Measurements from ENCODE around the gene SEMA4A. TPM values are rescaled to one million over a fixed set of nuclear protein-coding genes. Genes with fewer than 3 reads are reported as not detected.

The SEMA4A gene
- total and polyA plus RNA-seq, 9 donors: 2.1 to 9.0 (median 3.7) TPM

GRCh38 chr1:156129687-156130577, 23.5 kb upstream of the SEMA4A start:
- Histone ChIP-seq H3K36me3 (no peaks in the 10 kb centered on the region), H3K27me3 (no peaks in the 10 kb centered on the region), H3K4me1 (ENCODE audit: insufficient read depth) (peaks cover 39% of the 10 kb centered on the region), H3K4me3 (peak overlapping the region; percentile 17), H3K9me3 (no peaks in the 10 kb centered on the region), H3K27ac (peak overlapping the region; percentile 95 to 99)
- peak; percentile 93 to 97 (median 95) for DNase-seq
- TF ChIP-seq POLR2A (IDR thresholded peaks at IDR 0.05) (peak; percentile 44), CTCF (IDR thresholded peaks at IDR 0.05) (peak; percentile 94 to 100 (median 99)), EP300 (IDR thresholded peaks at IDR 0.05) (no peak)
- WGBS, 3 donors: 9 to 11% (median 11%) methylated on average over 7 of the region's 7 CpGs
- intact Hi-C loops (cut with DNase I): loop anchor here (1.0 to 2.0 kb wide), 2 partner anchors 33 to 34 kb away; no protein-coding TSS in a partner anchor

DNA sequence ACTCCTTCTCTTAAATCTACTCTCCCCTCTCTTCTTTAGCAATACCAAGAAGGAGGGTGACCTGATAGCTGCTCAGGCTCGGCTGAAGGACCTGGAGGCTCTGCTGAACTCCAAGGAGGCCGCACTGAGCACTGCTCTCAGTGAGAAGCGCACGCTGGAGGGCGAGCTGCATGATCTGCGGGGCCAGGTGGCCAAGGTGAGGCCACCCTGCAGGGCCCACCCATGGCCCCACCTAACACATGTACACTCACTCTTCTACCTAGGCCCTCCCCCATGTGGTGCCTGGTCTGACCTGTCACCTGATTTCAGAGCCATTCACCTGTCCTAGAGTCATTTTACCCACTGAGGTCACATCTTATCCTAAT, 22.8 kb upstream of the SEMA4A start:
- WGBS, 3 donors: 67 to 76% (median 71%) methylated on average over 6 of the region's 6 CpGs
- no peak overlapping the region for H3K4me3 ChIP-seq
- no peak for DNase-seq
- H3K27me3 ChIP-seq: no peaks in the 10 kb centered on the region
- peak overlapping the region; percentile 95 to 99 for H3K27ac ChIP-seq
- peaks cover 32% of the 10 kb centered on the region for H3K4me1 ChIP-seq (ENCODE audit: insufficient read depth)
- H3K36me3 ChIP-seq: no peaks in the 10 kb centered on the region
- TF ChIP-seq CTCF (IDR thresholded peaks at IDR 0.05): no peak
- TF ChIP-seq EP300 (IDR thresholded peaks at IDR 0.05): no peak
- no peak for TF ChIP-seq POLR2A (IDR thresholded peaks at IDR 0.05)
- H3K9me3 ChIP-seq: no peaks in the 10 kb centered on the region
- intact Hi-C loops (cut with DNase I): loop anchor here in 3 of 4 donors (1.0 to 2.0 kb wide), 2 partner anchors 34 kb away; no protein-coding TSS in a partner anchor

DNA sequence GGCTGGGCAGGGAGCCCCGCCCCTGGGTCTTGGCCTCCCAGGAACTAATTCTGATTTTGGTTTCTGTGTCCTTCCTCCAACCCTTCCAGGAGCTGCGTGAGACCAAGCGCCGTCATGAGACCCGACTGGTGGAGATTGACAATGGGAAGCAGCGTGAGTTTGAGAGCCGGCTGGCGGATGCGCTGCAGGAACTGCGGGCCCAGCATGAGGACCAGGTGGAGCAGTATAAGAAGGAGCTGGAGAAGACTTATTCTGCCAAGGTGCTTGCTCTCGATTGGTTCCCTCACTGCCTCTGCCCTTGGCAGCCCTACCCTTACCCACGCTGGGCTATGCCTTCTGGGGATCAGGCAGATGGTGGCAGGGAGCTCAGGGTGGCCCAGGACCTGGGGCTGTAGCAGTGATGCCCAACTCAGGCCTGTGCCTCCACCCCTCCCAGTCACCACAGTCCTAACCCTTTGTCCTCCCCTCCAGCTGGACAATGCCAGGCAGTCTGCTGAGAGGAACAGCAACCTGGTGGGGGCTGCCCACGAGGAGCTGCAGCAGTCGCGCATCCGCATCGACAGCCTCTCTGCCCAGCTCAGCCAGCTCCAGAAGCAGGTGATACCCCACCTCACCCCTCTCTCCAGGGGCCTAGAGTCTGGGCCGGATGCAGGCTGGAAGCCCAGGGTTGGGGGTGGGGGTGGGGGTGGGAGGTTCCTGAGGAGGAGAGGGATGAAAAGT, 18.5 kb upstream of the SEMA4A start:
- Histone ChIP-seq H3K4me1 (ENCODE audit: insufficient read depth) (peaks cover 5% of the 10 kb centered on the region), H3K9me3 (no peaks in the 10 kb centered on the region), H3K4me3 (no peak overlapping the region), H3K36me3 (peaks cover 2% of the 10 kb centered on the region), H3K27ac (no peak overlapping the region), H3K27me3 (no peaks in the 10 kb centered on the region)
- peak in 1 of 5 donors; percentile 33 for DNase-seq
- 84 to 88% (median 85%) methylated on average over 17 to 18 of the region's 18 CpGs for WGBS, 3 donors
- TF ChIP-seq POLR2A (IDR thresholded peaks at IDR 0.05): no peak
- TF ChIP-seq EP300 (IDR thresholded peaks at IDR 0.05): no peak
- TF ChIP-seq CTCF (IDR thresholded peaks at IDR 0.05): no peak
- intact Hi-C loops (cut with DNase I): no loop called here
